ENCODE measurements around the gene CDC123.

CDC123 gene

DNA sequence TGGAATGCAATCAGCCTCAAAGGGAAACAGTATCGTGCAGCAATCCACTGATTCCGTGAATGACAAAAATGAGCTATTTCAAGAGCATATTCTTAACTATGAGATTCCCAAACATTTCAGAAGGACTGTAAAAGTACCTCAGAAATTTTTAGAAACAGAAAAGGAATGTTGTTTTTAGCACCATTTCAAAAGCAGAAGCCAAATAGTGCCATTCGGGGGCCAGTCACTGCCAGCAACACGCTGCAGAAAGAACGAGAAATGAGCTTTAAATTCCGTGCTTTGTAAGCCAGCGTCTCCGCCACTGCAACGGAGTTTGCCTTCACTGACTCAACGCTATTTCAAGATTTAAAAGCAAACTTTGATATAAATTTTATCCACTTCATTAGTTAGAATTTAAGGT is 6.6 kb upstream of the CDC123 start:
- TF ChIP-seq, protein P1, sequence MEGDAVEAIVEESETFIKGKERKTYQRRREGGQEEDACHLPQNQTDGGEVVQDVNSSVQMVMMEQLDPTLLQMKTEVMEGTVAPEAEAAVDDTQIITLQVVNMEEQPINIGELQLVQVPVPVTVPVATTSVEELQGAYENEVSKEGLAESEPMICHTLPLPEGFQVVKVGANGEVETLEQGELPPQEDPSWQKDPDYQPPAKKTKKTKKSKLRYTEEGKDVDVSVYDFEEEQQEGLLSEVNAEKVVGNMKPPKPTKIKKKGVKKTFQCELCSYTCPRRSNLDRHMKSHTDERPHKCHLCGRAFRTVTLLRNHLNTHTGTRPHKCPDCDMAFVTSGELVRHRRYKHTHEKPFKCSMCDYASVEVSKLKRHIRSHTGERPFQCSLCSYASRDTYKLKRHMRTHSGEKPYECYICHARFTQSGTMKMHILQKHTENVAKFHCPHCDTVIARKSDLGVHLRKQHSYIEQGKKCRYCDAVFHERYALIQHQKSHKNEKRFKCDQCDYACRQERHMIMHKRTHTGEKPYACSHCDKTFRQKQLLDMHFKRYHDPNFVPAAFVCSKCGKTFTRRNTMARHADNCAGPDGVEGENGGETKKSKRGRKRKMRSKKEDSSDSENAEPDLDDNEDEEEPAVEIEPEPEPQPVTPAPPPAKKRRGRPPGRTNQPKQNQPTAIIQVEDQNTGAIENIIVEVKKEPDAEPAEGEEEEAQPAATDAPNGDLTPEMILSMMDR (conservative IDR thresholded peaks at IDR 0.05; ENCODE audit: control insufficient read depth, insufficient read depth, low read depth, low read length): no peak
- no peak for DNase-seq (ENCODE audit: low read depth)
- H3K4me3 ChIP-seq (ENCODE audit: control insufficient read depth, low read depth, low read length): no peak overlapping the region

DNA sequence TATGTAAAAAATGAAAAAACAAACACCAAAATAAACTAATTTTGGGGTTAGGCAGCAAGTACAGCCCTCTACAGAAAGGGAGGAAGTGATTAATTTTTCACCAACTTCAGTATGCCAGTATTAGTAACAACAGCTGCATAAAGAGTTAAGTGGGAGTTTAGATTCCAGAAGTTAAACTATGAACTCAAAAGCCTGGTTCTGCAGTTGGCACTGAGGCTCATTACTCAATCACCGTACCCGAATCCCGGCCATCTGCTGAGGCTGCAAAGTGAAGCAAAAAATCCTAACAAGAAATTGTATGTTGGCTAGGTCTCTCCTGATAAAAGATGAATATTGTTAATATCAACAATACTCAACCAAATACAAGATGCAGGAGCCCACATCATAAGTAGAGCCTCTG is 4.3 kb upstream of the CDC123 start:
- DNase-seq (ENCODE audit: low read depth): peak; percentile 16
- no peak overlapping the region for H3K4me3 ChIP-seq (ENCODE audit: control insufficient read depth, low read depth, low read length)
- TF ChIP-seq, protein P1 (conservative IDR thresholded peaks at IDR 0.05; ENCODE audit: control insufficient read depth, insufficient read depth, low read depth, low read length): no peak

DNA sequence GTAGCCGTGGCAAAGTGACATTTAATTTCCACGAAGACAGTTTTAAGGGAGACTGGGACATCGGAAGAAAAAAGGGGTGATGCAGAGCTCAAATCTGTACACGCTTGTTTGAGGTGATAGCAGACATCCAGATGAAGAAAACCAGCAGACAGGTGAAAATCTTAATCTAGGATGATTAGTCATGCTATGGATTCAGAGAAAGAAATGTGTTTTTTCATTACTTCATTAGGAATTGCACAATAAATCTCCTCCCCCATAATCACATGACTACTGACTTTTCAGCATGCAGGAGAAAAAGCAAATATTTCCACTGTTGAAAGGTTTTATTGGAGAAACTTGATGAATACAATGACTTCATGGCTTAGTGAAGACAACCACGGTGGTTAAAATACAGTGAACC is 2.8 kb upstream of the CDC123 start:
- peak; percentile 73 for DNase-seq (ENCODE audit: low read depth)
- TF ChIP-seq, protein P1 (conservative IDR thresholded peaks at IDR 0.05; ENCODE audit: control insufficient read depth, insufficient read depth, low read depth, low read length): no peak
- no peak overlapping the region for H3K4me3 ChIP-seq (ENCODE audit: control insufficient read depth, low read depth, low read length)

DNA sequence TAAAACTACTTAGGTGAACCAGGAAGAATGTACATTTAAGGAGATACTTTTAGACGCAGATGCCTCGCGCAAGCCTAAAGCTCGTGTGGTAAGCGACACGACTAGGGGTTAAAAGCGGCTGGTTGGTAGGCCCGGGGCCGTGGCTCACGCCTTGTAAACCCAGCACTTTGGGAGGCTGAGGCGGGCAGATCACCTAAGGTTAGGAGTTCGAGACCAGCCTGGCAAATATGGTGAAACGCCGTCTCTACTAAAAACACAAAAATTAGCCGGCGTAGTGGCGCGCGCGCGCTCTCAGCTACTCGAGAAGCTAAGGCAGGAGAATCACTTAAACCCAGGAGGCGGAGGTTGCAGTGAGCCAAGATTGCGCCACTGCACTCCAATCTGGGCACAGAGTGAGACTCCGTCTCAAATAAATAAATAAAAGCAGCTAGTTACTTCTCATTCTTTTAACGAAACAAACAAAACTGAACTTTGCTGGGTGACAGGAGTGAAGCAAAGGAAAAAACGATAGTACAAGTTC is 1.2 kb upstream of the CDC123 start:
- peak; percentile 47 for DNase-seq (ENCODE audit: low read depth)
- TF ChIP-seq, protein P1 (conservative IDR thresholded peaks at IDR 0.05; ENCODE audit: control insufficient read depth, insufficient read depth, low read depth, low read length): no peak
- peak overlapping the region; percentile 97 for H3K4me3 ChIP-seq (ENCODE audit: control insufficient read depth, low read depth, low read length)

DNA sequence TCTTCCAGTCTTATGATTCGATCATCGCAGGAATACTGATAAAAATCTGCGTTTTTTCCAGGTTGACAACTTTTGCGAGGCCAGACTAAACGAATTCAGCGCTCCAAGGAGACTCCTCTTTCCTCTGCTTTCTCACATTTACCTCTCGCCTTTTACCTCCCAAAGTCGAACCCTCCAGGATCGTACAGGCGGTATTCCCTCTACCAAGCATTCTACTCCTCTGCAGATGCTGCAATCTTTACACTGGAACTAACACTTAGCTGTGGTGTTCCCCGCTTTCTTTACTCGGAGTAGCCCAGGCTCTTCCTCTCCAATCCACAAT is 746 bp upstream of the CDC123 start:
- TF ChIP-seq, protein P1 (conservative IDR thresholded peaks at IDR 0.05; ENCODE audit: control insufficient read depth, insufficient read depth, low read depth, low read length): no peak
- H3K4me3 ChIP-seq (ENCODE audit: control insufficient read depth, low read depth, low read length): peak overlapping the region; percentile 97
- no peak for DNase-seq (ENCODE audit: low read depth)

DNA sequence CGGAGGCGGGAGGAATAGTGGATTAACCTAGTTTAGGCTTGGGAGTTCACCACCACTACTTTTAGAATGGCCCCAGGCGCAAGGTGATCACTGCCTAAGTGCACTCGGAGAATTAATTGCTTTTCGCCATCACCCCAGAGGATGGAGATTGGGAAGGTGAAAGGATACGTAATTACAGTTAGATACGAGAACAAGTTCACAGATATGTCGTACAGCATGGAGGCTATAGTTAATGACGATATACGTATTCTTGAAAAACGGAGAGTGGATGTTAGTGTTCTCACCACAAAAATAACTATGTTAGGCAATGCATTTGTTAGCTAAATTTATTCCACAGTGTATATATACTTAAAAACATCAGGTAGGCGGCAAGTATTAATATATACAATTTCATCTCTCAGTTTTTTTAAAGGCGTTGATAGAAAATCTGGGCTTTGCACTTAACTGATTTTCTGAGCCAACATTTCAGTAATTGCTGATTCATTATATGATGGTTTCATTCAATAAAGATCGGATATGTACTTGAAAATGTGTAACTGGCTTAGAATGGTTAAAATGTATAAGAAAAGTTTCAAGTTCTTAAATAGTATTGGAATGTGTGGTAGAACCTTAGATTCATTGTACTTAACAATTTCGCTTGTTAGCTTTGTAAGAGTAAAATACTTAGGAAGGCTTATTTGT is 683 bp downstream of the CDC123 start:
- peak overlapping the region; percentile 97 for H3K4me3 ChIP-seq (ENCODE audit: control insufficient read depth, low read depth, low read length)
- TF ChIP-seq, protein P1 (conservative IDR thresholded peaks at IDR 0.05; ENCODE audit: control insufficient read depth, insufficient read depth, low read depth, low read length): no peak
- DNase-seq (ENCODE audit: low read depth): no peak

Data from fibroblast of mammary gland (primary cell).